Tibial artery (tissue), 4 donors: ENCODE data around the gene RPL26.
A peak's percentile ranks its signal among the peaks of the same experiment; 100 is the strongest.

Source experiments
- DNase-seq, 2 donors: peaks; one replicate each; pipeline ENCODE4 v3.0.0-alpha.2; 2019
- H3K27ac ChIP-seq, 2 donors: fragments of 200-600 bp; sonication (generic) in 1 of 2; 1 replicate in 1 of 2; 2 replicates in 1 of 2; pipeline ENCODE4 v1.5.1; 2018 to 2019; ENCODE audit warnings: mild to moderate bottlenecking in 1 of 2
- H3K27me3 ChIP-seq, 2 donors: fragments of 200-600 bp; sonication (generic) in 1 of 2; one replicate each; pipeline versions ENCODE4 v1.5.1 to v1.6.0; 2016 to 2019
- H3K36me3 ChIP-seq, 3 donors: fragments of 200-600 bp; sonication (generic) in 2 of 3; one replicate each; pipeline ENCODE4 v1.5.1; 2016 to 2019; ENCODE audit warnings: mild to moderate bottlenecking in 2 of 3
- H3K4me1 ChIP-seq, 4 donors: fragments of 200-600 bp; sonication (generic) in 2 of 4; 1 replicate in 3 of 4; 2 replicates in 1 of 4; pipeline ENCODE4 v1.5.1; 2016 to 2019
- H3K4me3 ChIP-seq, 2 donors: fragments of 200-600 bp; sonication (generic) in 1 of 2; 1 replicate in 1 of 2; 2 replicates in 1 of 2; pipeline ENCODE4 v1.5.1; 2018 to 2019; ENCODE audit warnings: mild to moderate bottlenecking in 2 of 2
- H3K9me3 ChIP-seq, 3 donors: fragments of 200-600 bp; sonication (generic) in 1 of 3; one replicate each; pipeline ENCODE4 v1.5.1; 2016 to 2019
- intact Hi-C: fragments of 100-400 bp; cut with DNase I; formaldehyde crosslinking; loops from one replicate; pipeline ENCODE4 v1.15.0; 2023; ENCODE audit warnings: low total_unique reads
- TF ChIP-seq, protein P1 (sequence below), 2 experiments: fragments of 200-600 bp in 1 of 2; fragments of 450-650 bp in 1 of 2; IDR thresholded peaks; one replicate each; pipeline ENCODE4 v1.5.1; 2017 to 2019; ENCODE audit warnings: antibody characterized with exemption in 2 of 2, mild to moderate bottlenecking in 1 of 2, moderate library complexity in 1 of 2

The RPL26 gene

GRCh38 chr17:8413328-8413727 is 30.3 kb upstream of the RPL26 start:
- no peaks in the 10 kb centered on the region for H3K9me3 ChIP-seq
- intact Hi-C loops, result loop anchor here (10.0 kb wide), 1 partner anchor 331 kb away; the partner anchor contains the start of gene CCDC42
- DNase-seq, result no peak
- H3K27me3 ChIP-seq, result peaks cover 0 to 7% of the 10 kb centered on the region in 2 donors
- TF ChIP-seq, protein P1, sequence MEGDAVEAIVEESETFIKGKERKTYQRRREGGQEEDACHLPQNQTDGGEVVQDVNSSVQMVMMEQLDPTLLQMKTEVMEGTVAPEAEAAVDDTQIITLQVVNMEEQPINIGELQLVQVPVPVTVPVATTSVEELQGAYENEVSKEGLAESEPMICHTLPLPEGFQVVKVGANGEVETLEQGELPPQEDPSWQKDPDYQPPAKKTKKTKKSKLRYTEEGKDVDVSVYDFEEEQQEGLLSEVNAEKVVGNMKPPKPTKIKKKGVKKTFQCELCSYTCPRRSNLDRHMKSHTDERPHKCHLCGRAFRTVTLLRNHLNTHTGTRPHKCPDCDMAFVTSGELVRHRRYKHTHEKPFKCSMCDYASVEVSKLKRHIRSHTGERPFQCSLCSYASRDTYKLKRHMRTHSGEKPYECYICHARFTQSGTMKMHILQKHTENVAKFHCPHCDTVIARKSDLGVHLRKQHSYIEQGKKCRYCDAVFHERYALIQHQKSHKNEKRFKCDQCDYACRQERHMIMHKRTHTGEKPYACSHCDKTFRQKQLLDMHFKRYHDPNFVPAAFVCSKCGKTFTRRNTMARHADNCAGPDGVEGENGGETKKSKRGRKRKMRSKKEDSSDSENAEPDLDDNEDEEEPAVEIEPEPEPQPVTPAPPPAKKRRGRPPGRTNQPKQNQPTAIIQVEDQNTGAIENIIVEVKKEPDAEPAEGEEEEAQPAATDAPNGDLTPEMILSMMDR (IDR thresholded peaks at IDR 0.05), result no peak
- H3K27ac ChIP-seq, result no peak overlapping the region
- no peak overlapping the region for H3K4me3 ChIP-seq
- H3K36me3 ChIP-seq, result no peaks in the 10 kb centered on the region
- peaks cover 0 to 5% (median 1%) of the 10 kb centered on the region in 4 donors for H3K4me1 ChIP-seq

- H3K4me1 ChIP-seq, result peaks cover 0 to 5% (median 1%) of the 10 kb centered on the region in 4 donors
- no peak overlapping the region for H3K4me3 ChIP-seq
- H3K9me3 ChIP-seq, result no peaks in the 10 kb centered on the region
- no peak for DNase-seq
- H3K27ac ChIP-seq, result no peak overlapping the region
- intact Hi-C loops, result loop anchor here (10.0 kb wide), 1 partner anchor 333 kb away; the partner anchor contains the start of gene CCDC42
- peaks cover 0 to 7% of the 10 kb centered on the region in 2 donors for H3K27me3 ChIP-seq
- TF ChIP-seq, protein P1 (IDR thresholded peaks at IDR 0.05), result no peak
- H3K36me3 ChIP-seq, result no peaks in the 10 kb centered on the region
These were observed 29.1 kb upstream of the RPL26 start for GRCh38 chr17:8412089-8412488.

GRCh38 chr17:8410883-8411238 is 27.9 kb upstream of the RPL26 start:
- Histone ChIP-seq H3K36me3 (no peaks in the 10 kb centered on the region), H3K4me3 (no peak overlapping the region), H3K27me3 (peaks cover 0 to 6% of the 10 kb centered on the region in 2 donors), H3K27ac (no peak overlapping the region), H3K4me1 (peaks cover 0 to 5% (median 1%) of the 10 kb centered on the region in 4 donors), H3K9me3 (no peaks in the 10 kb centered on the region)
- intact Hi-C loops, result loop anchor here (1.0 to 10.0 kb wide), 2 partner anchors 334 to 375 kb away; partner anchors contain the start of gene CCDC42
- DNase-seq, result no peak
- TF ChIP-seq, protein P1 (IDR thresholded peaks at IDR 0.05), result no peak

- Histone ChIP-seq H3K27ac (no peak overlapping the region), H3K9me3 (no peaks in the 10 kb centered on the region), H3K36me3 (no peaks in the 10 kb centered on the region), H3K4me3 (no peak overlapping the region), H3K27me3 (peaks cover 0 to 3% of the 10 kb centered on the region in 2 donors), H3K4me1 (peaks cover 0 to 5% (median 1%) of the 10 kb centered on the region in 4 donors)
- intact Hi-C loops, result loop anchor here (1.0 to 10.0 kb wide), 2 partner anchors 335 to 376 kb away; partner anchors contain the start of gene CCDC42
- TF ChIP-seq, protein P1 (IDR thresholded peaks at IDR 0.05), result peak; percentile 80 to 95
- peak; percentile 87 to 93 for DNase-seq
These were observed 27.2 kb upstream of the RPL26 start for GRCh38 chr17:8409966-8410882.

DNA sequence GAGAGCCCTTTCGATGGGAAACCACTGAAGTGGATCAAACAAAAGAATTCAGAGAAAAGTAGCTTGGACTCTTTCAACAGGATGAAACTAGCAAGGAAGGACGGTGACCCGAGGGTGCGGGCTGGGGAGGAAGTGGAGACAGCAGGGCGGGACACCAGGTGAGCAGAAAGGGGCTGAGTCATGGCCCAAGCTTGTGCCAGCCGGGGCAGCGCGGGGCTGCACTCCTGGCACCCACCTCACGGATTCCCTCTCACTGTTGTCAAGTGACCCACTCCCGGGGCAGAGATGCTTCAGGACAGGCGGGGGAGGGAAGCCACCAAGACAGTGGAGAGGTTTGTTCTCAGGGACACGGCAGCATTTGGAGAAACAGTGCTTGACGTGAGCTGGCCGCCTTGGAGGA is 25.4 kb upstream of the RPL26 start:
- peak in 1 of 2 donors; percentile 56 for DNase-seq
- H3K4me1 ChIP-seq, result peaks cover 0 to 5% (median 1%) of the 10 kb centered on the region in 4 donors
- H3K27me3 ChIP-seq, result peaks cover 0 to 8% of the 10 kb centered on the region in 2 donors
- H3K27ac ChIP-seq, result no peak overlapping the region
- no peak overlapping the region for H3K4me3 ChIP-seq
- H3K36me3 ChIP-seq, result no peaks in the 10 kb centered on the region
- intact Hi-C loops, result no loop called here
- no peaks in the 10 kb centered on the region for H3K9me3 ChIP-seq
- TF ChIP-seq, protein P1 (IDR thresholded peaks at IDR 0.05), result no peak
